Measurements from ENCODE around the gene NECTIN1. TPM values are rescaled to one million over a fixed set of nuclear protein-coding genes. Genes with fewer than 3 reads are reported as not detected.
A peak's percentile ranks its signal among the peaks of the same experiment; 100 is the strongest.

The NECTIN1 gene
- polyA plus RNA-seq, 10 donors = 16.1 to 41.4 (median 22.9) TPM

- no peak for DNase-seq
Measured at GRCh38 chr11:119676461-119677020, 52.5 kb downstream of the NECTIN1 start.

- no peak for DNase-seq
Measured at GRCh38 chr11:119673759-119674336, 55.2 kb downstream of the NECTIN1 start.

GRCh38 chr11:119673052-119673758 is 55.8 kb downstream of the NECTIN1 start:
- DNase-seq = no peak

GRCh38 chr11:119672597-119672996 is 56.4 kb downstream of the NECTIN1 start:
- DNase-seq = no peak

- DNase-seq = peak; percentile 68 to 96 (median 82)
Measured at GRCh38 chr11:119671561-119672015, 57.4 kb downstream of the NECTIN1 start.

GRCh38 chr11:119671051-119671450 is 57.9 kb downstream of the NECTIN1 start:
- peak; percentile 82 to 96 (median 92) for DNase-seq

GRCh38 chr11:119669487-119669886 is 59.5 kb downstream of the NECTIN1 start:
- no peak for DNase-seq

GRCh38 chr11:119668676-119669075 is 60.3 kb downstream of the NECTIN1 start:
- no peak for DNase-seq

GRCh38 chr11:119666463-119667131 is 62.4 kb downstream of the NECTIN1 start:
- DNase-seq = peak in 2 of 3 donors; percentile 79 to 86

GRCh38 chr11:119666061-119666460 is 62.9 kb downstream of the NECTIN1 start:
- no peak for DNase-seq

- no peak for DNase-seq
Measured at GRCh38 chr11:119664701-119665420, 64.1 kb downstream of the NECTIN1 start.

- DNase-seq = peak in 1 of 3 donors; percentile 65
Measured at GRCh38 chr11:119664063-119664572, 64.9 kb downstream of the NECTIN1 start.

GRCh38 chr11:119663279-119663678 is 65.7 kb downstream of the NECTIN1 start:
- DNase-seq = no peak

GRCh38 chr11:119661226-119661625 is 67.8 kb downstream of the NECTIN1 start:
- DNase-seq = no peak

GRCh38 chr11:119659971-119660723 is 68.9 kb downstream of the NECTIN1 start:
- peak in 1 of 3 donors; percentile 72 for DNase-seq

- DNase-seq = no peak
Measured at GRCh38 chr11:119652907-119653659, 75.9 kb downstream of the NECTIN1 start.

GRCh38 chr11:119651802-119652584 is 77.0 kb downstream of the NECTIN1 start:
- no peak for DNase-seq

GRCh38 chr11:119650251-119650650 is 78.7 kb downstream of the NECTIN1 start:
- DNase-seq = no peak

GRCh38 chr11:119647254-119647653 is 81.7 kb downstream of the NECTIN1 start:
- DNase-seq = no peak

Measured in muscle of back (tissue), 11 donors.